HG03565 (cell line): ENCODE results near the gene GYS1.
"Not testable (repeated sequence)": the region's sequence is repeated elsewhere in the genome, so short reads cannot be mapped to it uniquely, and the experiment has no call there.

Experiments used
- ATAC-seq: cut with Tn5 transposase; IDR thresholded peaks from one replicate; pipeline ENCODE4 v1.9.1; 2021; ENCODE audit warnings: mild to moderate bottlenecking, moderate library complexity; ENCODE audit not compliant: unreplicated experiment

GYS1 gene

GRCh38 chr19:48947258-48947542 is 45.9 kb downstream of the GYS1 start:
- ATAC-seq: no peak

- ATAC-seq: no peak
Measured at GRCh38 chr19:48946463-48947257, 46.4 kb downstream of the GYS1 start.

GRCh38 chr19:48945817-48946216 is 47.3 kb downstream of the GYS1 start:
- no peak for ATAC-seq

- no peak for ATAC-seq
Measured at GRCh38 chr19:48945415-48945814, 47.7 kb downstream of the GYS1 start.

GRCh38 chr19:48943081-48943480 is 50.0 kb downstream of the GYS1 start:
- ATAC-seq: no peak

GRCh38 chr19:48940902-48941301 is 52.2 kb downstream of the GYS1 start:
- ATAC-seq: no peak

GRCh38 chr19:48938256-48938655 is 54.9 kb downstream of the GYS1 start:
- no peak for ATAC-seq

- ATAC-seq: no peak
Measured at GRCh38 chr19:48935864-48936263, 57.2 kb downstream of the GYS1 start.

- no peak for ATAC-seq
Measured at GRCh38 chr19:48934837-48935236, 58.3 kb downstream of the GYS1 start.

GRCh38 chr19:48933382-48933932 is 59.7 kb downstream of the GYS1 start, which contains the start of gene DHDH:
Gene DHDH, plus strand, starts transcription at chr19:48933699. Its CDS starts 23 bp downstream, at chr19:48933722.
- ATAC-seq: no peak

GRCh38 chr19:48928164-48929025 is 64.7 kb downstream of the GYS1 start:
- no peak for ATAC-seq

- ATAC-seq: not testable (repeated sequence)
Measured at GRCh38 chr19:48927692-48928091, 65.4 kb downstream of the GYS1 start.

GRCh38 chr19:48926909-48927308 is 66.2 kb downstream of the GYS1 start:
- no peak for ATAC-seq

- not testable (repeated sequence) for ATAC-seq
Measured at GRCh38 chr19:48925890-48926289, 67.2 kb downstream of the GYS1 start.

- no peak for ATAC-seq
Measured at GRCh38 chr19:48925240-48925843, 67.8 kb downstream of the GYS1 start.

GRCh38 chr19:48922548-48923490 is 70.3 kb downstream of the GYS1 start:
- ATAC-seq: no peak

GRCh38 chr19:48921721-48922500 is 71.2 kb downstream of the GYS1 start:
- ATAC-seq: no peak

GRCh38 chr19:48920949-48921348 is 72.2 kb downstream of the GYS1 start:
- ATAC-seq: no peak

- not testable (repeated sequence) for ATAC-seq
Measured at GRCh38 chr19:48919271-48919670, 73.8 kb downstream of the GYS1 start.
